K562 (cell line): Measurements from ENCODE around the gene CHD5. TPM values are rescaled to one million over a fixed set of nuclear protein-coding genes. Genes with fewer than 3 reads are reported as not detected.

Experiments used
- BRCA1 ChIP-seq, 2 experiments: fragments of 450-650 bp in 1 of 2; sonication (generic) in 1 of 2; formaldehyde crosslinking in 1 of 2; IDR thresholded peaks; 2 replicates each; pipeline versions ENCODE4 v1.5.0 to v1.6.1; 2017 to 2020; ENCODE audit warnings: mild to moderate bottlenecking in 1 of 2, missing genetic modification reagents in 1 of 2
- BRF2 ChIP-seq: IDR thresholded peaks from 3 replicates; pipeline ENCODE4 v1.6.1; 2011; ENCODE audit warnings: borderline replicate concordance, mild to moderate bottlenecking; ENCODE audit not compliant: insufficient read length, insufficient read depth
- HDGF ChIP-seq: fragments of 450-650 bp; IDR thresholded peaks from 2 replicates; pipeline ENCODE4 v1.6.1; 2016
- HIVEP1 ChIP-seq: fragments of 250-450 bp; sonication (Bioruptor Pico); IDR thresholded peaks from 2 replicates; pipeline ENCODE4 v1.4.0; 2020; ENCODE audit warnings: mild to moderate bottlenecking
- HNRNPH1 ChIP-seq: fragments of 200-400 bp; formaldehyde crosslinking; optimal IDR thresholded peaks from 2 replicates; pipeline ENCODE3; 2017; ENCODE audit warnings: low read depth, mild to moderate bottlenecking, low read length, moderate library complexity
- IFI16 ChIP-seq: fragments of 250-450 bp; sonication (Bioruptor Pico); IDR thresholded peaks from 2 replicates; pipeline ENCODE4 v2.1.2; 2022; ENCODE audit warnings: mild to moderate bottlenecking, inconsistent platforms
- KAT8 ChIP-seq: fragments of 450-650 bp; IDR thresholded peaks from 2 replicates; pipeline ENCODE4 v1.6.1; 2016; ENCODE audit warnings: low read depth, mild to moderate bottlenecking
- KLF16 ChIP-seq: IDR thresholded peaks from 2 replicates; pipeline ENCODE4 v1.6.1; 2016; ENCODE audit warnings: antibody characterized with exemption
- LCOR ChIP-seq: sonication (generic); formaldehyde crosslinking; IDR thresholded peaks from 2 replicates; pipeline ENCODE4 v1.8.0; 2022; ENCODE audit warnings: mild to moderate bottlenecking, missing genetic modification reagents
- MTA1 ChIP-seq: fragments of 450-650 bp; IDR thresholded peaks from 2 replicates; pipeline ENCODE4 v1.6.1; 2017; ENCODE audit warnings: borderline replicate concordance
- NONO ChIP-seq, 2 experiments: fragments of 200-400 bp in 1 of 2; fragments of 450-650 bp in 1 of 2; formaldehyde crosslinking in 1 of 2; IDR thresholded peaks; 2 replicates each; pipeline ENCODE4 v1.6.1; 2017; ENCODE audit warnings: low read depth in 2 of 2, mild to moderate bottlenecking in 2 of 2, moderate library complexity in 2 of 2, low read length in 1 of 2
- PREB ChIP-seq: sonication (generic); formaldehyde crosslinking; IDR thresholded peaks from 2 replicates; pipeline ENCODE4 v1.8.1; 2023; ENCODE audit warnings: mild to moderate bottlenecking, missing genetic modification reagents
- RERE ChIP-seq: sonication (generic); formaldehyde crosslinking; IDR thresholded peaks from 2 replicates; pipeline ENCODE4 v1.8.0; 2023; ENCODE audit warnings: missing genetic modification reagents, mild to moderate bottlenecking, borderline replicate concordance
- SRSF3 ChIP-seq: fragments of 200-400 bp; formaldehyde crosslinking; IDR thresholded peaks from 2 replicates; pipeline ENCODE4 v1.6.1; 2016; ENCODE audit warnings: mild to moderate bottlenecking, low read length, moderate library complexity; ENCODE audit not compliant: insufficient read depth
- ZC3H11A ChIP-seq: IDR thresholded peaks from 2 replicates; pipeline ENCODE4 v1.6.1; 2012; ENCODE audit warnings: low read depth, low read length, improper control_type of control experiment
- polyA plus RNA-seq, 8 experiments: library from polyadenylated mRNA; depleted of rRNA in 4 of 8; stranded (reverse) in 5 of 8; unstranded in 3 of 8; fragments of >200 nt; fragmentation: Nextera tagmentation in 2 of 8; fragmentation: Illumina TruSeq in 1 of 8; extraction: Ambion mirVana in 2 of 8; extraction: Trizol in 1 of 8; gene quantifications; 2 replicates each; pipeline versions ENCODE4 v1.2.1 to v1.2.3, GENCODE V29; 2011 to 2014; ENCODE audit warnings: inconsistent platforms in 1 of 8, missing spikeins in 1 of 8
- total RNA-seq, 7 experiments: library from RNA; depleted of rRNA in 6 of 7; stranded (reverse); fragments of >200 nt in 6 of 7; fragmentation: Illumina TruSeq in 2 of 7; extraction: Trizol in 2 of 7; gene quantifications; 2 replicates each; pipeline versions ENCODE4 v1.2.1 to v1.2.3, GENCODE V29; 2011 to 2021; ENCODE audit warnings: low replicate concordance in 1 of 7
- TF ChIP-seq, protein P1 (sequence below): fragments of 250-450 bp; sonication (Bioruptor Pico); IDR thresholded peaks from 2 replicates; pipeline ENCODE4 v1.4.0; 2020
- TF ChIP-seq, protein P2 (sequence below): sonication (generic); formaldehyde crosslinking; IDR thresholded peaks from 2 replicates; pipeline ENCODE4 v1.8.0; 2022; ENCODE audit warnings: mild to moderate bottlenecking, missing genetic modification reagents

CHD5 gene
- total and polyA plus RNA-seq, 9 of the 15 experiments (the other 6 are each of a cell fraction or from before 2014, with no cell fraction given) = 0.03 to 0.52 (median 0.11) TPM; not detected in 2

DNA sequence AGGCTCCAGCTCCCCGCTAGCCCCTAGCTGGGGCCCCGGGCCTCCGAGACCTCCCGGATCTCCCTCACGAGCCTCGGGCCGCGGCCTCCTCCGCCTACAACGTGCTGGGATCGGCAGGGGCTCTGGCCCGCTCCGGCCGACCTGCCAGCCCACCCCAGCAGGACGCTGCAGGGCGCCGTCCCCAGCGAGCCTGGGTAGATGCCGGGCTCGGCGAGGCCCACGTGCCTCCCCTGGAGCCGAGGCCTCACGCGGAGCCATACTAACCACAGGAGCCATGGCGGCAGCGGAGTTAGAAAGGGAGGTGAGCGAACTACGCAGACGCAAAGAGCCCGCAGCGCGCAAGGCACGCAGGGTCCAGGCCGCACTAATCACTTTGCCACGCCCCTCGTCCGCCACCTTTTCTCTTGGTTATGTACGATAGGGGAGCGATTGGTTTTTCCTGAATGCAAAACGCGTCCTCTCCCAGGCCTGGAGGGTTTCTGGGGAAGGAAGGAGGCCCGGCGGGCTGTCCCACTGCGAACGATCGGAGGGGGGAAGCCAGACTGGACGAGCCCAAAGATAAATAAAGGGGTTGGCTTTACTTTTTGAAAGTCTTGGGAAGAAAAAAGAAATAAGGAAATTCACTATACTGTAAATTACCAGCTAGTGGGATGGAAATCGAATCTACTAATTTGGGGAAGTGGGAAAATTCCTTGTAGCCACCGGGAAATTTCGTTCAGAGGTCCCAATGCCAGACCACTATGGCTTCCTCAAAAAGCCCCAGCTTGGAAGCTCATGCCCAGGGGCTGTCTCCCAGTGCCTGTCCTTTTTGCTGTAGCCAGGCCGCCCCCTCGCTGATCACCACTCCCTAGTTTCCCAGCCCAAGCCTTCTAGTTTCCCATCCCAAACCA lies 19.4 kb upstream of the CHD5 start, which contains the start of gene RPL22 (continued):
- TF ChIP-seq NONO (IDR thresholded peaks at IDR 0.05; ENCODE audit: low read depth in 2 of 2, low read length in 1 of 2) (peak; percentile 82 to 98), HNRNPH1 (no peak), LCOR (CRISPR knock-in tag) (peak; percentile 88), RERE (CRISPR knock-in tag) (no peak), BRF2 (no peak), KLF16 (no peak; the same call in 1 of the 2 replicates), SRSF3 (no peak), MTA1 (0 out of 2 replicates have a peak, but pooled peaks have one; percentile 5), IFI16 (CRISPR knock-in tag) (no peak), ZC3H11A (no peak), HDGF (no peak), HIVEP1 (CRISPR knock-in tag) (no peak), BRCA1 (IDR thresholded peaks at IDR 0.05) (no peak), BRCA1 (CRISPR knock-in tag; IDR thresholded peaks at IDR 0.05) (no peak), KAT8 (no peak), PREB (CRISPR knock-in tag) (no peak)
- TF ChIP-seq, protein P1, sequence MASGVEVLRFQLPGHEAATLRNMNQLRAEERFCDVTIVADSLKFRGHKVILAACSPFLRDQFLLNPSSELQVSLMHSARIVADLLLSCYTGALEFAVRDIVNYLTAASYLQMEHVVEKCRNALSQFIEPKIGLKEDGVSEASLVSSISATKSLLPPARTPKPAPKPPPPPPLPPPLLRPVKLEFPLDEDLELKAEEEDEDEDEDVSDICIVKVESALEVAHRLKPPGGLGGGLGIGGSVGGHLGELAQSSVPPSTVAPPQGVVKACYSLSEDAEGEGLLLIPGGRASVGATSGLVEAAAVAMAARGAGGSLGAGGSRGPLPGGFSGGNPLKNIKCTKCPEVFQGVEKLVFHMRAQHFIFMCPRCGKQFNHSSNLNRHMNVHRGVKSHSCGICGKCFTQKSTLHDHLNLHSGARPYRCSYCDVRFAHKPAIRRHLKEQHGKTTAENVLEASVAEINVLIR (CRISPR knock-in tag) = peak; percentile 48; the same call in 1 of the 2 replicates
- TF ChIP-seq, protein P2, sequence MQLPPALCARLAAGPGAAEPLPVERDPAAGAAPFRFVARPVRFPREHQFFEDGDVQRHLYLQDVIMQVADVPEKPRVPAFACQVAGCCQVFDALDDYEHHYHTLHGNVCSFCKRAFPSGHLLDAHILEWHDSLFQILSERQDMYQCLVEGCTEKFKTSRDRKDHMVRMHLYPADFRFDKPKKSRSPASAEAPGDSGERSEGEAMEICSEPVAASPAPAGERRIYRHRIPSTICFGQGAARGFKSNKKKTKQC (CRISPR knock-in tag) = peak; percentile 93
